ENCODE results near the gene PLEKHA7. TPM values are rescaled to one million over a fixed set of nuclear protein-coding genes. Genes with fewer than 3 reads are reported as not detected.

Gene PLEKHA7
- total and polyA plus RNA-seq, 2 donors, result 2.0 to 7.3 TPM

GRCh38 chr11:16788141-16789062 lies 225.8 kb downstream of the PLEKHA7 start:
- H3K9me3 ChIP-seq (ENCODE audit: control insufficient read depth in 2 of 2, insufficient read depth in 1 of 2, low read length in 1 of 2), result no peaks in the 10 kb centered on the region
- no peaks in the 10 kb centered on the region for H3K27me3 ChIP-seq (ENCODE audit: control insufficient read depth in 2 of 2, insufficient read depth in 1 of 2, low read length in 1 of 2)
- 75% methylated on average over 17 of the region's 17 CpGs for WGBS
- DNase-seq (ENCODE audit: low read depth in 6 of 9, low spot score in 9 of 9), result peak in 5 of 9 donors; percentile 27 to 70 (median 42)
- no peak overlapping the region for H3K27ac ChIP-seq (ENCODE audit: low read depth in 1 of 2, low read length in 1 of 2)
- no peak overlapping the region for H3K4me3 ChIP-seq (ENCODE audit: low read length in 2 of 2)
- H3K4me1 ChIP-seq (ENCODE audit: control insufficient read depth in 2 of 2, insufficient read depth in 2 of 2, low read length in 2 of 2), result peaks cover 5 to 16% of the 10 kb centered on the region in 2 donors
- H3K36me3 ChIP-seq (ENCODE audit: control insufficient read depth in 2 of 2, insufficient read depth in 2 of 2, low read length in 1 of 2), result peaks cover 0 to 4% of the 10 kb centered on the region in 2 donors

GRCh38 chr11:16787035-16787742 lies 227.0 kb downstream of the PLEKHA7 start:
- no peak overlapping the region for H3K4me3 ChIP-seq (ENCODE audit: low read length in 2 of 2)
- DNase-seq (ENCODE audit: low read depth in 6 of 9, low spot score in 9 of 9), result no peak
- H3K9me3 ChIP-seq (ENCODE audit: control insufficient read depth in 2 of 2, insufficient read depth in 1 of 2, low read length in 1 of 2), result no peaks in the 10 kb centered on the region
- peaks cover 0 to 6% of the 10 kb centered on the region in 2 donors for H3K36me3 ChIP-seq (ENCODE audit: control insufficient read depth in 2 of 2, insufficient read depth in 2 of 2, low read length in 1 of 2)
- no peaks in the 10 kb centered on the region for H3K27me3 ChIP-seq (ENCODE audit: control insufficient read depth in 2 of 2, insufficient read depth in 1 of 2, low read length in 1 of 2)
- 94% methylated on average over 7 of the region's 7 CpGs for WGBS
- H3K27ac ChIP-seq (ENCODE audit: low read depth in 1 of 2, low read length in 1 of 2), result no peak overlapping the region
- peaks cover 0 to 9% of the 10 kb centered on the region in 2 donors for H3K4me1 ChIP-seq (ENCODE audit: control insufficient read depth in 2 of 2, insufficient read depth in 2 of 2, low read length in 2 of 2)

GRCh38 chr11:16786131-16786530 lies 228.1 kb downstream of the PLEKHA7 start:
- Histone ChIP-seq H3K4me3 (ENCODE audit: low read length in 2 of 2) (no peak overlapping the region), H3K4me1 (ENCODE audit: control insufficient read depth in 2 of 2, insufficient read depth in 2 of 2, low read length in 2 of 2) (peaks cover 0 to 6% of the 10 kb centered on the region in 2 donors), H3K27ac (ENCODE audit: low read depth in 1 of 2, low read length in 1 of 2) (no peak overlapping the region), H3K9me3 (ENCODE audit: control insufficient read depth in 2 of 2, insufficient read depth in 1 of 2, low read length in 1 of 2) (no peaks in the 10 kb centered on the region), H3K27me3 (ENCODE audit: control insufficient read depth in 2 of 2, insufficient read depth in 1 of 2, low read length in 1 of 2) (no peaks in the 10 kb centered on the region), H3K36me3 (ENCODE audit: control insufficient read depth in 2 of 2, insufficient read depth in 2 of 2, low read length in 1 of 2) (peaks cover 0 to 6% of the 10 kb centered on the region in 2 donors)
- DNase-seq (ENCODE audit: low read depth in 6 of 9, low spot score in 9 of 9), result no peak
- WGBS, result 98% methylated on average over 6 of the region's 6 CpGs

GRCh38 chr11:16785520-16786128 lies 228.6 kb downstream of the PLEKHA7 start:
- WGBS, result 64% methylated on average over 7 of the region's 7 CpGs
- peaks cover 0 to 2% of the 10 kb centered on the region in 2 donors for H3K4me1 ChIP-seq (ENCODE audit: control insufficient read depth in 2 of 2, insufficient read depth in 2 of 2, low read length in 2 of 2)
- H3K4me3 ChIP-seq (ENCODE audit: low read length in 2 of 2), result no peak overlapping the region
- peaks cover 0 to 3% of the 10 kb centered on the region in 2 donors for H3K36me3 ChIP-seq (ENCODE audit: control insufficient read depth in 2 of 2, insufficient read depth in 2 of 2, low read length in 1 of 2)
- H3K27me3 ChIP-seq (ENCODE audit: control insufficient read depth in 2 of 2, insufficient read depth in 1 of 2, low read length in 1 of 2), result no peaks in the 10 kb centered on the region
- peak in 7 of 9 donors; percentile 38 to 69 (median 47) for DNase-seq (ENCODE audit: low read depth in 6 of 9, low spot score in 9 of 9)
- H3K27ac ChIP-seq (ENCODE audit: low read depth in 1 of 2, low read length in 1 of 2), result no peak overlapping the region
- no peaks in the 10 kb centered on the region for H3K9me3 ChIP-seq (ENCODE audit: control insufficient read depth in 2 of 2, insufficient read depth in 1 of 2, low read length in 1 of 2)

- Histone ChIP-seq H3K36me3 (ENCODE audit: control insufficient read depth in 2 of 2, insufficient read depth in 2 of 2, low read length in 1 of 2) (peaks cover 0 to 3% of the 10 kb centered on the region in 2 donors), H3K27ac (ENCODE audit: low read depth in 1 of 2, low read length in 1 of 2) (no peak overlapping the region), H3K9me3 (ENCODE audit: control insufficient read depth in 2 of 2, insufficient read depth in 1 of 2, low read length in 1 of 2) (no peaks in the 10 kb centered on the region), H3K4me3 (ENCODE audit: low read length in 2 of 2) (no peak overlapping the region), H3K4me1 (ENCODE audit: control insufficient read depth in 2 of 2, insufficient read depth in 2 of 2, low read length in 2 of 2) (no peaks in the 10 kb centered on the region), H3K27me3 (ENCODE audit: control insufficient read depth in 2 of 2, insufficient read depth in 1 of 2, low read length in 1 of 2) (no peaks in the 10 kb centered on the region)
- 96% methylated on average over 2 of the region's 2 CpGs for WGBS
- DNase-seq (ENCODE audit: low read depth in 6 of 9, low spot score in 9 of 9), result no peak
Observed at GRCh38 chr11:16784666-16785065, 229.5 kb downstream of the PLEKHA7 start.

- H3K4me1 ChIP-seq (ENCODE audit: control insufficient read depth in 2 of 2, insufficient read depth in 2 of 2, low read length in 2 of 2), result no peaks in the 10 kb centered on the region
- DNase-seq (ENCODE audit: low read depth in 6 of 9, low spot score in 9 of 9), result no peak
- no peak overlapping the region for H3K4me3 ChIP-seq (ENCODE audit: low read length in 2 of 2)
- peaks cover 0 to 3% of the 10 kb centered on the region in 2 donors for H3K36me3 ChIP-seq (ENCODE audit: control insufficient read depth in 2 of 2, insufficient read depth in 2 of 2, low read length in 1 of 2)
- H3K27ac ChIP-seq (ENCODE audit: low read depth in 1 of 2, low read length in 1 of 2), result no peak overlapping the region
- no peaks in the 10 kb centered on the region for H3K27me3 ChIP-seq (ENCODE audit: control insufficient read depth in 2 of 2, insufficient read depth in 1 of 2, low read length in 1 of 2)
- no peaks in the 10 kb centered on the region for H3K9me3 ChIP-seq (ENCODE audit: control insufficient read depth in 2 of 2, insufficient read depth in 1 of 2, low read length in 1 of 2)
- WGBS, result 93% methylated on average over 2 of the region's 2 CpGs
Observed at GRCh38 chr11:16784097-16784496, 230.1 kb downstream of the PLEKHA7 start.

GRCh38 chr11:16783321-16783801 lies 230.9 kb downstream of the PLEKHA7 start:
- 97% methylated on average over 22 of the region's 22 CpGs for WGBS
- Histone ChIP-seq H3K9me3 (ENCODE audit: control insufficient read depth in 2 of 2, insufficient read depth in 1 of 2, low read length in 1 of 2) (no peaks in the 10 kb centered on the region), H3K4me1 (ENCODE audit: control insufficient read depth in 2 of 2, insufficient read depth in 2 of 2, low read length in 2 of 2) (no peaks in the 10 kb centered on the region), H3K27me3 (ENCODE audit: control insufficient read depth in 2 of 2, insufficient read depth in 1 of 2, low read length in 1 of 2) (no peaks in the 10 kb centered on the region), H3K4me3 (ENCODE audit: low read length in 2 of 2) (no peak overlapping the region), H3K27ac (ENCODE audit: low read depth in 1 of 2, low read length in 1 of 2) (no peak overlapping the region), H3K36me3 (ENCODE audit: control insufficient read depth in 2 of 2, insufficient read depth in 2 of 2, low read length in 1 of 2) (peaks cover 0 to 3% of the 10 kb centered on the region in 2 donors)
- DNase-seq (ENCODE audit: low read depth in 6 of 9, low spot score in 9 of 9), result no peak

GRCh38 chr11:16781936-16782919 lies 232.0 kb downstream of the PLEKHA7 start:
- Histone ChIP-seq H3K36me3 (ENCODE audit: control insufficient read depth in 2 of 2, insufficient read depth in 2 of 2, low read length in 1 of 2) (peaks cover 0 to 3% of the 10 kb centered on the region in 2 donors), H3K27me3 (ENCODE audit: control insufficient read depth in 2 of 2, insufficient read depth in 1 of 2, low read length in 1 of 2) (no peaks in the 10 kb centered on the region), H3K4me3 (ENCODE audit: low read length in 2 of 2) (no peak overlapping the region), H3K27ac (ENCODE audit: low read depth in 1 of 2, low read length in 1 of 2) (no peak overlapping the region), H3K4me1 (ENCODE audit: control insufficient read depth in 2 of 2, insufficient read depth in 2 of 2, low read length in 2 of 2) (no peaks in the 10 kb centered on the region), H3K9me3 (ENCODE audit: control insufficient read depth in 2 of 2, insufficient read depth in 1 of 2, low read length in 1 of 2) (no peaks in the 10 kb centered on the region)
- WGBS, result 96% methylated on average over 11 of the region's 11 CpGs
- DNase-seq (ENCODE audit: low read depth in 6 of 9, low spot score in 9 of 9), result no peak

Data from thymus (tissue), 11 donors.